NOMO-1 treated with dmso at 0.1 percent for 144 hours (cell line): Measurements from ENCODE around the gene MGAT2.
"Not testable (repeated sequence)": the region's sequence is repeated elsewhere in the genome, so short reads cannot be mapped to it uniquely, and the experiment has no call there.

Experiments used
- DNase-seq: peaks from one replicate; lab custom pipeline; 2025; ENCODE audit not compliant: unreplicated experiment; lab: John Stamatoyannopoulos, UW

MGAT2 gene

GRCh38 chr14:49620182-49621113 lies at the start of gene MGAT2, which contains the start of gene RPL36AL:
Gene MGAT2, plus strand, starts transcription at chr14:49620799. Its CDS starts 470 bp downstream, at chr14:49621269.
Gene RPL36AL, minus strand, starts transcription at chr14:49620626. Its CDS starts 1,522 bp downstream, at chr14:49619104.
- DNase-seq: peak; percentile 98

GRCh38 chr14:49574038-49574437 lies 46.6 kb upstream of the MGAT2 start:
- DNase-seq: no peak

GRCh38 chr14:49578141-49578540 lies 42.5 kb upstream of the MGAT2 start:
- DNase-seq: no peak

GRCh38 chr14:49579841-49580240 lies 40.8 kb upstream of the MGAT2 start:
- no peak for DNase-seq

GRCh38 chr14:49581209-49582112 lies 39.1 kb upstream of the MGAT2 start:
- no peak for DNase-seq

GRCh38 chr14:49582113-49582977 lies 38.3 kb upstream of the MGAT2 start:
- no peak for DNase-seq

GRCh38 chr14:49583629-49584028 lies 37.0 kb upstream of the MGAT2 start:
- DNase-seq: no peak

GRCh38 chr14:49584058-49584457 lies 36.5 kb upstream of the MGAT2 start:
- no peak for DNase-seq

- DNase-seq: not testable (repeated sequence)
These were observed 35.5 kb upstream of the MGAT2 start for GRCh38 chr14:49584981-49585640.

GRCh38 chr14:49585803-49586672 lies 34.6 kb upstream of the MGAT2 start, which contains the start of gene RPS29:
Gene RPS29, minus strand, starts transcription at chr14:49586380. Its CDS starts 34 bp downstream, at chr14:49586346.
- DNase-seq: peak; percentile 96

GRCh38 chr14:49586673-49587460 lies 33.7 kb upstream of the MGAT2 start:
- peak; percentile 30 for DNase-seq

GRCh38 chr14:49589387-49589786 lies 31.2 kb upstream of the MGAT2 start:
- no peak for DNase-seq

- DNase-seq: no peak
These were observed 27.6 kb upstream of the MGAT2 start for GRCh38 chr14:49593016-49593415.

GRCh38 chr14:49594347-49595091 lies 26.1 kb upstream of the MGAT2 start:
- DNase-seq: no peak

- no peak for DNase-seq
These were observed 22.5 kb upstream of the MGAT2 start for GRCh38 chr14:49598189-49598484.

- peak; percentile 81 for DNase-seq
These were observed 21.9 kb upstream of the MGAT2 start, which contains the start of gene LRR1 for GRCh38 chr14:49598485-49599300. Gene LRR1, plus strand, starts transcription at chr14:49598940. Its CDS starts 81 bp downstream, at chr14:49599021.

GRCh38 chr14:49607583-49607982 lies 13.0 kb upstream of the MGAT2 start:
- no peak for DNase-seq
